Astrocyte of the hippocampus (primary cell): ENCODE data around the gene MAN1A2.
A peak's percentile ranks its signal among the peaks of the same experiment; 100 is the strongest.
"Not testable (repeated sequence)": the region's sequence is repeated elsewhere in the genome, so short reads cannot be mapped to it uniquely, and the experiment has no call there.

Experiments
- DNase-seq: peaks from one replicate; pipeline ENCODE4 v3.0.0; 2011; ENCODE audit warnings: low read depth, low spot score

MAN1A2 gene

DNA sequence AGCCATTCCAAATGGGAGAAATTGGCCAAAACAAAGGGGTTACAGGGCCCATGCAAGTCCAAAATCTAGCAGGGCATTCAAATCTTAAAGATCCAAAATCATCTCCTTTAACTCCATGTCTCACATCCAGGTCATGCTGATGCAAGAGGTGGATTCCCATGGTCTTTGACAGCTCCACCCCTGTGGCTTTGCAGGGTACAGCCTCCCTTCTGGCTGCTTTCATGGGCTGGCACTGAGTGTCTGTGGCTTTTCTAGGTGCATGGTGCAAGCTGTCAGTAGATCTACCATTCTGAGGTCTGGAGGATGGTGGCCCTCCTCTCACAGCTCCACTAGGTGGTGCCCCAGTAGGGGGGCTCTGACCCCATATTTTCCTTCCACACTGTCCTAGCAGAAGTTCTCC lies 191.2 kb downstream of the MAN1A2 start:
- DNase-seq: not testable (repeated sequence)

- no peak for DNase-seq
Measured at GRCh38 chr1:117559139-117559538, 191.9 kb downstream of the MAN1A2 start.

DNA sequence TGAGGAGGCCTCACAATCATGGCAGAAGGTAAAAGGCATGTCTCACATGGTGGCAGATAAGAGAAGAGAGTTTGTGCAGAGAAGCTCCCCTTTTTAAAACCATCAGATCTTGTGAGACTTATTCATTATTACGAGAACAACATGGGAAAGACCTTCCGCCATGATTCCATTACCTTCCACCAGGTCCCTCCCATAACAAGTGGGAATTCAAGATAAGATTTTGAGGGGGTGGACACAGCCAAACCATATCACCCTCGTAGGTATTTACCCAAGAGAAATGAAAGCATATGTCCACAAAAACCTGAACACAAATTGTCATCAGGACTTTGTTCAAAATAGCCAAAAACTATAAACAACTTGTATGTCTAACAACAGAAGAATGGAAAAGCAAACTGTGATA lies 192.7 kb downstream of the MAN1A2 start:
- DNase-seq: no peak

GRCh38 chr1:117561071-117561470 lies 193.8 kb downstream of the MAN1A2 start:
- DNase-seq: no peak

DNA sequence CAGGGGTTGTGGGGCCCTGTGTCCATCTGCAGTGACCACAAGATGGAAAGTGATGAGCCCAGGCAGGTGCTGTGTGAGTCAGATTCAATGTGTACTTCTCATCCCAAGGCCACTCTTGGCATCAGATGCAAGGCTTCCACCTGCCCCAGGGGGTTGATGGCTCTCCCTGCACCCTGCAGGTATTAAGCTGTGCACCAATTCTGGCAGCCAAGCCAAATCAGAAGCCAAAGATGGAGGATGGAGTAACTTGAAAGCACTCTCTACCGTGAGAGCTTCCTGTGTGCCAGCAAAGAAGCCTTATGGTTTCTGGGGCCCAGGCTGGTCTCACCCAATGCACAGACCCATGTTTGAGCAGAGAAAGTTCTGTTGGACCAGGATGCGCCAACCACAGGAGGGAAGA lies 194.3 kb downstream of the MAN1A2 start:
- no peak for DNase-seq

- no peak for DNase-seq
Measured at GRCh38 chr1:117562581-117563491, 195.6 kb downstream of the MAN1A2 start.

DNA sequence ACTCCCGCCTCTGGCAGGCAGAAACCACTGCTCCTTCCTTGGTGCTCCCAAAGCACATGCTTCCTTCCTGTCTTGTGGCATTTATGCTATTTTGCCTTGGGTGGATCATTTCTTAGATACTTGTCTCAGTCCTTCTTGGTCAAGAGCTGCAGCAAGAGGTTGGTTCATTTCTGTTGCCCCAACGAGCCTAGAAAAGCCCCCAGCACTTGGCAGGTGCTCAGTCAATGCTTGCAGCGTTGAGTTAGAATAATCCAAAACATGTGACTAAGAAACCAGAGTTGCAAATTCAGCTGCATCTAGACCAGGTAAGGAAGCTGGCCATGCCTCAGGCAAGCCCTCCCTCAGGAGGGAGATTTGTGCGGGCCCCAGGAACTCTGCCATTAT lies 196.2 kb downstream of the MAN1A2 start:
- DNase-seq: no peak

- DNase-seq: no peak
Measured at GRCh38 chr1:117564227-117565075, 197.2 kb downstream of the MAN1A2 start.

- DNase-seq: no peak
Measured at GRCh38 chr1:117565076-117565556, 197.9 kb downstream of the MAN1A2 start.

- DNase-seq: no peak
Measured at GRCh38 chr1:117565745-117566455, 198.7 kb downstream of the MAN1A2 start.

- DNase-seq: no peak
Measured at GRCh38 chr1:117566556-117566955, 199.3 kb downstream of the MAN1A2 start.

DNA sequence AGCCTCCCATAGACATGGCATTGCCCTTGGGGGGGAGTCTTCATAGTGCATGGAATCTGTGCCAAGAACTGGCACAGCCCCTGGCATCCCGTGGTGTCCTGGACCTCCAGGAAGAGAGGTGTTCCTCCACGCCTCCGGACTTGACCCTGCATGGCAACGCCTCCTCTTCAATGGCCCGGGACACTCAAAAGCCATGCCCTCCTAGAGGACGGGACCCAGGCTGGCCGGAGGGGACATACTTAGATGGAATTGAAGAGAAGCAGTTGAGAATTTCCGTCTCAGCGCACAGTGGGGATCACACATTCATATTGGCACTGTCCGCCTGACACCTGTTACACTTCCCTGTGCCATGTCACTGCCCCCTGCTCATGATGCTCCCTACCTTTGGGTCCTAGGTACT lies 200.2 kb downstream of the MAN1A2 start:
- DNase-seq: no peak

DNA sequence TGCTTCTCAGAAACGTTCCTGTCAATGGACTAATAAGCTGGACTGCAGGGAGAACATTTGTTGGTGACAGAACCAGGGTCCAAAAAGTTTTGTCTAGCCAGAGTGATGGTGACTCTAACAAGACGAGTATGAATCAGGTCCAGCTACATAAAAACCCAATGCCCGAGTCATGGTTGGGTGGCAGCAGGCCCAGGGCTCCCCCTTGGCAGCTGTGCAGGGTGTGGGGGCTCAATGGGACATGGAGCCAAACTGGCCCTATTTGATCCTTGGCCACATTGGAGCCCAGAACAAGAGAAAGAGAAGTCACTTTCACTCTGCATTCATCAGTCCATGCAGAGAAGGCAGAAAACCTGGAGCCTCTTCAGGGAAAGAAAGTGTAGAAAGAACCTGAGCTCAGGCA lies 200.7 kb downstream of the MAN1A2 start:
- no peak for DNase-seq

DNA sequence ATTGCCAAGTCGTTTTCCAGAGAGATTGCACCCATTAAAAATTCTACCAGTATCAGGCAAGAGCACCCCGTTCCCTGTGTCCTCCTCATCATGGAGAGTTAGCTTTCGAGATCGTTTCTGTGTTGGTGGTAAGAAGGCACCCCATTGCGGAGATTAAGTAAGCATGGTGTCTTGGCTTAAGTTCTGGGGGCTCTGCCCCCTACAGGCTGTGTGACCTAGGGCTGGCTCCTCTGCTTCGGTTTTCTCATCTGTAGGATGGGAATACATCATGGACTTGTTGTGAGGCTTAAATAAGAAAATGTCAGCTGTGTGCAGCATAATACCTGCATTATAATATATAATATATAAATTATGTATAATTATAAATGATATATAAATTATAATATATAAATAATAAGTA lies 201.8 kb downstream of the MAN1A2 start:
- no peak for DNase-seq

GRCh38 chr1:117569856-117570255 lies 202.6 kb downstream of the MAN1A2 start:
- no peak for DNase-seq

DNA sequence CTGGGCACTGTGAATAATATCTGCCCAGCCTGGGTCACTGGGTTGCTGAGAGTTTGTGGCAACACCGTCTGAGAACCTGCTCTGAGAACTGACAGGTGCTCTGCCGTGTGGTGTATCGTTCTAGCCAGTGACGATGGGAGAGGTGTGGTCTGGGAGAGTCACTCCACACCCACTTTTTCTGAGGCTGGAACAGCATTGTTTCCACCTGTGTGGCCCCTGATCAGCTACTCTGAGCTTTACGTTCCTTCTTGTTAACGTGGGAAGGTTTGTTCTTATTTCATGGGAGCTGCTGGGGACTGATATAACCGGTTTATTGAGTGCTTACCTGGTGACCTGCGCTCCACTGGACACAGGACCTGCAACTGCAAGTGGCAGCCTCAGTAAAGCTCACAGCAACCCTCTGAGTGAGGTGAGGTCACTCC lies 203.8 kb downstream of the MAN1A2 start:
- no peak for DNase-seq

DNA sequence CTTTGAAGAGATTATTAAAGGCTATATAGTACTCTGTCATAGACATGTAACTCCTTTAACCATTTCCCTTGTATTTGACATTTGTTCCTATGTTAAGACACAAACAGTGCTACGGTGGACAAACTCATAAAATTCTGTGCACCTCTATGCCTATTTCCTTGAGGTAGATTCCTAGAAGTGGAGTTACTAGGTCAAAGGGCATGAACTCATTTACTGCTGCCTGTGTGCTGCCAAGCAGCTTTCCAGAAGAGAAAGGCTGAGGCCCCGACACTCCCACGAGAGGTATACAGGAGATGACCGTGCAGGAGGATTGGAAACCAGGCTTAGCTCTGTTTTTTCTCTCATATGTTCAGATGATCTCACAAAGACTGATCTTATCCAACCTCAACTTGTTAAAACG lies 204.2 kb downstream of the MAN1A2 start:
- no peak for DNase-seq

GRCh38 chr1:117572546-117572945 lies 205.3 kb downstream of the MAN1A2 start:
- no peak for DNase-seq

DNA sequence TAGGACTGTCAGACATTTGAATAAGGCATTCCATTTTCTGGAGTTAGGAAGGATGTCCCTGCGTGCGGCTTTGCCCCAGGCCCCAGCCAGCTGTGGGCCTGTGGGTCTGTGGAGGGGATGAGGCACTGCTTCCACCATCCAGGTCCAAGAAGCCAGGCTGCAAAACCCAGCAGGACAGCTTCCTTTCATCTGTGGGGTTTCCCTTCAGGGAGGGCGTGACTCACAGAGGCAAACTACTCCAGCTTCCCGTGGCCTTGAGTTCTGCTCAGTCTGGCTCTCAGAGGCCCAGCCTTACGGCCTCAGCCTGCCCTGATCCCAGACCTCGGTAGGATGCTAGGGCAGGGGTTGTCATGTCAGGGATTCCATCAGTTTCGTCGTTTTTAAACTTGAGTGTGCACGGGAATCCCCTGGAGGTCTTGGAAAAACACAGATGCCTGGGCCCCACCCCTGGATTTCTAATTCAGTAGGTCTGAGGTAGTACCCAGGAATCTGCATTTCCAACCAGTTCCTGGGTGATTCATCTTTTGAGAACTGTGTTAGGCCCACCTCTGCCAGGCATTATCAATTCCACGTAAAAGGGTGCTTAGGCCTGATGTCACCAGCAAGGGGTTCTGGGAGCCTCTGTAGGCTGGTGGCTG lies 206.3 kb downstream of the MAN1A2 start:
- peak; percentile 6 for DNase-seq

- DNase-seq: no peak
Measured at GRCh38 chr1:117574161-117574835, 207.0 kb downstream of the MAN1A2 start.
